K562 (cell line): ENCODE data around the gene CHST10. TPM values are rescaled to one million over a fixed set of nuclear protein-coding genes. Genes with fewer than 3 reads are reported as not detected.

Source experiments
- ATAC-seq: fragments of 200-7000 bp; cut with Tn5 transposase; 3 replicates; pipeline ENCODE4 v1.9.1; 2020; ENCODE audit warnings: moderate library complexity
- BruUV-seq: library from RNA; stranded (reverse); fragments of 400-500 nt; replicated peaks from 2 replicates; lab custom pipeline; 2021; lab: Mats Ljungman, UMichigan
- CTCF ChIA-PET: fragments of 300-600 bp; formaldehyde crosslinking; extraction: SDS; loops from one replicate; lab custom pipeline; 2021; ENCODE audit warnings: low intra/inter-chr PET ratio; lab: Yijun Ruan, JAX
- POLR2A ChIA-PET: fragments of 300-600, 350-650 bp; sonication (Branson Sonifier 250); formaldehyde crosslinking; extraction: SDS; loops from one replicate; lab custom pipeline; 2021; ENCODE audit warnings: antibody characterized with exemption, inconsistent platforms; lab: Yijun Ruan, JAX
- DNase-seq, 4 experiments: peaks; one replicate each; pipeline versions ENCODE4 v3.0.0 to v3.0.0-alpha.2; 2011 to 2018; ENCODE audit warnings: low spot score in 3 of 4, mixed read lengths in 3 of 4; ENCODE audit errors: extremely low read depth in 1 of 4
- FAIRE-seq: peaks from 2 replicates; lab custom pipeline; 2011; peaks lifted over from hg19 to GRCh38; lab: Jason Lieb, UNC
- H2AFZ ChIP-seq: 2 replicates; pipeline ENCODE4 v1.6.0; 2011; ENCODE audit warnings: low read depth, low read length, control low read depth, inconsistent platforms
- H3K27ac ChIP-seq: fragments of 200-600 bp; 3 replicates; pipeline ENCODE4 v1.8.0; 2011; ENCODE audit warnings: low read depth, mild to moderate bottlenecking, control low read depth, inconsistent platforms, low read length, moderate library complexity, mixed read lengths; ENCODE audit errors: extremely low read depth
- H3K27me3 ChIP-seq, 2 experiments: fragments of 300-600 bp in 1 of 2; 2 replicates in 1 of 2; 3 replicates in 1 of 2; pipeline versions ENCODE4 v1.6.0 to v1.8.0; 2011; ENCODE audit warnings: inconsistent platforms in 2 of 2, low read length in 2 of 2, mild to moderate bottlenecking in 1 of 2, mixed read lengths in 1 of 2, moderate library complexity in 1 of 2; ENCODE audit not compliant: control insufficient read depth in 2 of 2, insufficient read depth in 2 of 2
- H3K36me3 ChIP-seq: fragments of 300-600 bp; 3 replicates; pipeline ENCODE4 v1.8.0; 2011; ENCODE audit warnings: mild to moderate bottlenecking, low read length, inconsistent platforms; ENCODE audit not compliant: control insufficient read depth, insufficient read depth
- H3K4me1 ChIP-seq, 2 experiments: fragments of 200-600 bp in 1 of 2; replicated peaks in 1 of 2; 2 replicates in 1 of 2; 3 replicates in 1 of 2; pipeline versions ENCODE4 v1.5.1 to v1.8.0; 2011; ENCODE audit warnings: inconsistent platforms in 2 of 2, low read length in 2 of 2, mild to moderate bottlenecking in 1 of 2, mixed read lengths in 1 of 2, moderate library complexity in 1 of 2; ENCODE audit not compliant: control insufficient read depth in 2 of 2, insufficient read depth in 2 of 2
- H3K4me2 ChIP-seq: 2 replicates; pipeline ENCODE4 v1.6.1; 2011; ENCODE audit warnings: low read length, control low read depth, inconsistent platforms, mixed read lengths; ENCODE audit not compliant: insufficient read depth
- H3K4me3 ChIP-seq: fragments of 200-600 bp; sonication (generic), shearing (Covaris generic); 2 replicates; pipeline ENCODE4 v1.5.1; 2016; ENCODE audit warnings: control low read depth, inconsistent platforms
- H3K79me2 ChIP-seq: fragments of 200-600 bp; 3 replicates; pipeline ENCODE4 v1.8.0; 2011; ENCODE audit warnings: low read length, inconsistent platforms; ENCODE audit not compliant: control insufficient read depth, insufficient read depth
- H3K9ac ChIP-seq, 2 experiments: 2 replicates each; pipeline versions ENCODE4 v1.6.0 to v1.6.1; 2011; ENCODE audit warnings: low read depth in 2 of 2, low read length in 2 of 2, control low read depth in 1 of 2, inconsistent platforms in 1 of 2, mild to moderate bottlenecking in 1 of 2, mixed read lengths in 1 of 2; ENCODE audit not compliant: insufficient read depth in 1 of 2
- H3K9me1 ChIP-seq: one replicate; pipeline ENCODE4 v1.6.0; 2011; ENCODE audit warnings: inconsistent platforms, mild to moderate bottlenecking, low read length, moderate library complexity; ENCODE audit not compliant: control insufficient read depth, insufficient read depth
- H3K9me3 ChIP-seq: replicated peaks from 2 replicates; pipeline ENCODE4 v1.5.1; 2011; ENCODE audit warnings: low read depth, low read length, inconsistent platforms; ENCODE audit not compliant: control insufficient read depth, insufficient read depth
- H4K20me1 ChIP-seq: replicated peaks from 2 replicates; pipeline ENCODE4 v1.6.1; 2011; ENCODE audit warnings: low read length, inconsistent platforms, mixed read lengths; ENCODE audit not compliant: control insufficient read depth, insufficient read depth
- CBX8 ChIP-seq: fragments of 200-600 bp; sonication (generic); IDR thresholded peaks from 2 replicates; pipeline ENCODE4 v1.6.1; 2012; ENCODE audit warnings: borderline replicate concordance, mixed run types, low read depth, mild to moderate bottlenecking, moderate library complexity, mixed read lengths, low read length, control low read depth, inconsistent platforms; ENCODE audit not compliant: poor library complexity, severe bottlenecking; ENCODE audit errors: extremely low read depth
- FIP1L1 ChIP-seq: fragments of 200-400 bp; formaldehyde crosslinking; IDR thresholded peaks from 2 replicates; pipeline ENCODE4 v1.6.1; 2018; ENCODE audit warnings: mild to moderate bottlenecking, low read depth, low read length; ENCODE audit not compliant: poor library complexity, severe bottlenecking
- NUFIP1 ChIP-seq: fragments of 450-650 bp; IDR thresholded peaks from 2 replicates; pipeline ENCODE4 v1.6.1; 2018; ENCODE audit not compliant: partially characterized antibody
- RBBP5 ChIP-seq: fragments of 200-600 bp; sonication (generic); IDR thresholded peaks from 2 replicates; pipeline ENCODE4 v1.6.1; 2012; ENCODE audit warnings: borderline replicate concordance, mild to moderate bottlenecking, low read length, control low read depth, inconsistent platforms; ENCODE audit not compliant: insufficient read depth, poor library complexity, severe bottlenecking
- RFX1 ChIP-seq: fragments of 450-650 bp; IDR thresholded peaks from 2 replicates; pipeline ENCODE4 v1.6.1; 2016; ENCODE audit warnings: mild to moderate bottlenecking, moderate library complexity
- SETDB1 ChIP-seq: IDR thresholded peaks from one replicate; pipeline ENCODE4 v1.6.1; 2012; ENCODE audit warnings: low read length, control low read depth, inconsistent platforms
- SIX5 ChIP-seq, 2 experiments: IDR thresholded peaks; 2 replicates each; pipeline ENCODE4 v1.6.1; 2011; ENCODE audit warnings: low read length in 2 of 2, borderline replicate concordance in 1 of 2, low read depth in 1 of 2, mild to moderate bottlenecking in 1 of 2, moderate library complexity in 1 of 2; ENCODE audit not compliant: insufficient read depth in 1 of 2
- TBL1XR1 ChIP-seq, 2 experiments: IDR thresholded peaks; 2 replicates each; pipeline ENCODE4 v1.6.1; 2012; ENCODE audit warnings: improper control_type of control experiment in 2 of 2, low read length in 2 of 2, mild to moderate bottlenecking in 1 of 2
- TEAD1 ChIP-seq, 2 experiments: fragments of 450-650 bp in 1 of 2; sonication (generic) in 1 of 2; formaldehyde crosslinking; IDR thresholded peaks; 2 replicates each; pipeline versions ENCODE4 v1.4.0 to v1.8.0; 2020 to 2022; ENCODE audit warnings: mild to moderate bottlenecking in 2 of 2, missing genetic modification reagents in 1 of 2
- ZNF184 ChIP-seq: sonication (generic); formaldehyde crosslinking; IDR thresholded peaks from 2 replicates; pipeline ENCODE4 v1.5.0; 2020; ENCODE audit warnings: missing genetic modification reagents
- ZNF263 ChIP-seq: sonication (generic); formaldehyde crosslinking; IDR thresholded peaks from 2 replicates; pipeline ENCODE4 v1.8.0; 2022; ENCODE audit warnings: mild to moderate bottlenecking, missing genetic modification reagents, borderline replicate concordance
- ZNF695 ChIP-seq: fragments of 450-650 bp; formaldehyde crosslinking; IDR thresholded peaks from 2 replicates; pipeline ENCODE4 v1.4.0; 2020; ENCODE audit warnings: mild to moderate bottlenecking, moderate library complexity
- WGBS: fragments of 100-300 bp; shearing (Covaris generic); methylation state at CpG from one replicate; pipeline ENCODE4 v1.1.6; 2016; ENCODE audit warnings: low coverage, mixed read lengths; ENCODE audit not compliant: insufficient coverage; ENCODE audit errors: missing lambda C conversion rate; 5-methylcytosine and 5-hydroxymethylcytosine counted together
- in situ Hi-C: fragments of 300-500 bp; cut with MboI; formaldehyde crosslinking; loops from 4 replicates; pipeline ENCODE4 v1.15.0; 2018; ENCODE audit warnings: inconsistent platforms, mixed read lengths
- intact Hi-C: fragments of 100-400 bp; cut with micrococcal nuclease; formaldehyde crosslinking; loops from 2 replicates; pipeline ENCODE4 v1.14.2; 2022
- polyA plus RNA-seq, 8 experiments: library from polyadenylated mRNA; depleted of rRNA in 4 of 8; stranded (reverse) in 5 of 8; unstranded in 3 of 8; fragments of >200 nt; fragmentation: Nextera tagmentation in 2 of 8; fragmentation: Illumina TruSeq in 1 of 8; extraction: Ambion mirVana in 2 of 8; extraction: Trizol in 1 of 8; gene quantifications; 2 replicates each; pipeline versions ENCODE4 v1.2.1 to v1.2.3, GENCODE V29; 2011 to 2014; ENCODE audit warnings: inconsistent platforms in 1 of 8, missing spikeins in 1 of 8
- total RNA-seq, 7 experiments: library from RNA; depleted of rRNA in 6 of 7; stranded (reverse); fragments of >200 nt in 6 of 7; fragmentation: Illumina TruSeq in 2 of 7; extraction: Trizol in 2 of 7; gene quantifications; 2 replicates each; pipeline versions ENCODE4 v1.2.1 to v1.2.3, GENCODE V29; 2011 to 2021; ENCODE audit warnings: low replicate concordance in 1 of 7
- TF ChIP-seq, protein P1 (sequence below): IDR thresholded peaks from 3 replicates; pipeline ENCODE4 v1.6.1; 2011; ENCODE audit warnings: borderline replicate concordance, mild to moderate bottlenecking; ENCODE audit not compliant: insufficient read length, insufficient read depth
- TF ChIP-seq, protein P2 (sequence below): fragments of 450-650 bp; formaldehyde crosslinking; IDR thresholded peaks from 2 replicates; pipeline ENCODE4 v1.4.0; 2020; ENCODE audit warnings: mild to moderate bottlenecking

The CHST10 gene
- total and polyA plus RNA-seq, 9 of the 15 experiments (the other 6 are each of a cell fraction or from before 2014, with no cell fraction given): 1.3 to 30.9 (median 19.3) TPM

DNA sequence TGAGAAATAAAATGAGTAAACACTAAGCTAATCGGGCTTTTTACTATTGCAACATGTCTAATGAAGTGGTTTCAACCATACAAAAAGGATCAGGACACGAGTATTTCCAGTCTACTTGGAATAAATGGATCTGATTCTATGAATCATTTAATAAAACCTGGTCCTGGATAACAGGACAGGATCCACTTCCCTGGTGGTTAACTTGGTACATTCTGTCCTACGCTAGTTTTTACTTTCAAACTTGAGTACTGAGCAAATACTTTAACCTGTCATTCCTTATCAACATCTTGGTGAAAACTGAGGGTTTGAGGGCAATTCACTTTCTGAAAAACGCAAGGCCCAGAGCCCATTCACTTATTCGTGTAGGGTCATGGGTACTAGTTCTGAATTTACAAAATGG lies 33.5 kb downstream of the CHST10 start:
- H2AFZ ChIP-seq: no peak overlapping the region
- in situ Hi-C loops (loop anchor here (5.0 to 25.0 kb wide), 2 partner anchors 122 to 822 kb away; no protein-coding TSS in a partner anchor), intact Hi-C loops (loop anchor here (5.0 kb wide), 1 partner anchor 62 kb away; the partner anchor contains the start of gene LONRF2)
- no peaks in the 10 kb centered on the region for H4K20me1 ChIP-seq
- no TSS peak for BruUV-seq
- H3K9me3 ChIP-seq: no peaks in the 10 kb centered on the region
- TF ChIP-seq SETDB1: no peak
- TF ChIP-seq CBX8: no peak
- no peak for TF ChIP-seq TEAD1 (CRISPR knock-in tag; IDR thresholded peaks at IDR 0.05)
- TF ChIP-seq TBL1XR1 (IDR thresholded peaks at IDR 0.05; ENCODE audit: low read length in 2 of 2): no peak
- TF ChIP-seq, protein P1, sequence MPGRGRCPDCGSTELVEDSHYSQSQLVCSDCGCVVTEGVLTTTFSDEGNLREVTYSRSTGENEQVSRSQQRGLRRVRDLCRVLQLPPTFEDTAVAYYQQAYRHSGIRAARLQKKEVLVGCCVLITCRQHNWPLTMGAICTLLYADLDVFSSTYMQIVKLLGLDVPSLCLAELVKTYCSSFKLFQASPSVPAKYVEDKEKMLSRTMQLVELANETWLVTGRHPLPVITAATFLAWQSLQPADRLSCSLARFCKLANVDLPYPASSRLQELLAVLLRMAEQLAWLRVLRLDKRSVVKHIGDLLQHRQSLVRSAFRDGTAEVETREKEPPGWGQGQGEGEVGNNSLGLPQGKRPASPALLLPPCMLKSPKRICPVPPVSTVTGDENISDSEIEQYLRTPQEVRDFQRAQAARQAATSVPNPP: no peak
- TF ChIP-seq RFX1: no peak
- TF ChIP-seq RBBP5: no peak
- no peak for TF ChIP-seq NUFIP1
- no peak for TF ChIP-seq ZNF184 (CRISPR knock-in tag)
- no peak for TF ChIP-seq SIX5 (IDR thresholded peaks at IDR 0.05; ENCODE audit: borderline replicate concordance in 1 of 2, insufficient read depth in 1 of 2, low read depth in 1 of 2, low read length in 2 of 2)
- TF ChIP-seq, protein P2, sequence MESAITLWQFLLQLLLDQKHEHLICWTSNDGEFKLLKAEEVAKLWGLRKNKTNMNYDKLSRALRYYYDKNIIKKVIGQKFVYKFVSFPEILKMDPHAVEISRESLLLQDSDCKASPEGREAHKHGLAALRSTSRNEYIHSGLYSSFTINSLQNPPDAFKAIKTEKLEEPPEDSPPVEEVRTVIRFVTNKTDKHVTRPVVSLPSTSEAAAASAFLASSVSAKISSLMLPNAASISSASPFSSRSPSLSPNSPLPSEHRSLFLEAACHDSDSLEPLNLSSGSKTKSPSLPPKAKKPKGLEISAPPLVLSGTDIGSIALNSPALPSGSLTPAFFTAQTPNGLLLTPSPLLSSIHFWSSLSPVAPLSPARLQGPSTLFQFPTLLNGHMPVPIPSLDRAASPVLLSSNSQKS: no peak
- no peak for TF ChIP-seq FIP1L1
- no peak for TF ChIP-seq ZNF263 (CRISPR knock-in tag)
- no peak for TF ChIP-seq ZNF695 (CRISPR knock-in tag)
- H3K79me2 ChIP-seq: no peaks in the 10 kb centered on the region
- H3K9ac ChIP-seq: no peak overlapping the region
- H3K27me3 ChIP-seq: no peaks in the 10 kb centered on the region
- H3K4me3 ChIP-seq: no peak overlapping the region
- H3K4me1 ChIP-seq: no peaks in the 10 kb centered on the region; a peak in 1 of 5 replicates
- H3K27ac ChIP-seq: no peak overlapping the region
- 17% methylated on average over 5 of the region's 5 CpGs for whole genome bisulfite sequencing
- H3K9me1 ChIP-seq: no peaks in the 10 kb centered on the region
- no peak overlapping the region for H3K4me2 ChIP-seq
- DNase-seq (no peak), ATAC-seq (no peak), FAIRE-seq (no peak)
- no peaks in the 10 kb centered on the region for H3K36me3 ChIP-seq
- CTCF ChIA-PET: no interaction called here
- POLR2A ChIA-PET: interaction anchor here (1.2 kb wide), 1 partner anchor 15 kb away, joined by 3 read pairs; no protein-coding TSS in a partner anchor
